Glutamatergic neuron (in vitro differentiated cells): ENCODE results near the gene SLC26A1. TPM values are rescaled to one million over a fixed set of nuclear protein-coding genes. Genes with fewer than 3 reads are reported as not detected.

Source experiments
- DNase-seq: peaks from one replicate; pipeline ENCODE4 v3.0.0; 2022
- H3K27ac Mint-ChIP-seq: one replicate; pipeline ENCODE4 v1.8.0; 2020; ENCODE audit warnings: mild to moderate bottlenecking, mixed read lengths, inconsistent platforms; ENCODE audit not compliant: unreplicated experiment
- H3K27me3 Mint-ChIP-seq: one replicate; pipeline ENCODE4 v1.8.0; 2020; ENCODE audit warnings: mild to moderate bottlenecking, moderate library complexity, mixed read lengths, inconsistent platforms; ENCODE audit not compliant: unreplicated experiment
- H3K36me3 Mint-ChIP-seq: one replicate; pipeline ENCODE4 v1.8.0; 2020; ENCODE audit warnings: mild to moderate bottlenecking, mixed read lengths, inconsistent platforms; ENCODE audit not compliant: unreplicated experiment
- H3K4me1 Mint-ChIP-seq: one replicate; pipeline ENCODE4 v1.8.0; 2020; ENCODE audit warnings: mild to moderate bottlenecking, low read depth, mixed read lengths, inconsistent platforms; ENCODE audit not compliant: unreplicated experiment
- H3K4me3 Mint-ChIP-seq: one replicate; pipeline ENCODE4 v1.8.0; 2020; ENCODE audit warnings: mild to moderate bottlenecking, mixed read lengths, inconsistent platforms; ENCODE audit not compliant: unreplicated experiment
- H3K9me3 Mint-ChIP-seq: one replicate; pipeline ENCODE4 v1.8.0; 2020; ENCODE audit warnings: mild to moderate bottlenecking, moderate library complexity, mixed read lengths, inconsistent platforms; ENCODE audit not compliant: unreplicated experiment
- CTCF ChIP-seq: fragments of 200-600 bp; sonication (generic); IDR thresholded peaks from one replicate; pipeline ENCODE4 v1.5.0; 2021; ENCODE audit not compliant: partially characterized antibody, unreplicated experiment
- total RNA-seq: library from RNA; stranded (reverse); fragmentation: NEBNext Ultra II Directional; extraction: Animal tissue kit (Norgen Biotek cat#: 25700); gene quantifications from one replicate; pipeline ENCODE4 v1.2.1, GENCODE V29; 2021; ENCODE audit not compliant: unreplicated experiment

The SLC26A1 gene
- total RNA-seq, 1 donor from 2014 or later, result 0.54 TPM

- no peak for TF ChIP-seq CTCF
- H3K27ac Mint-ChIP-seq, result no peak overlapping the region
- no peak overlapping the region for H3K4me3 Mint-ChIP-seq
- no peak for DNase-seq
- peaks cover 2% of the 10 kb centered on the region for H3K9me3 Mint-ChIP-seq
- H3K27me3 Mint-ChIP-seq, result peaks cover 10% of the 10 kb centered on the region
- peaks cover 8% of the 10 kb centered on the region for H3K4me1 Mint-ChIP-seq
- peaks cover 3% of the 10 kb centered on the region for H3K36me3 Mint-ChIP-seq
Observed at GRCh38 chr4:949656-950055, 43.5 kb downstream of the SLC26A1 start.

- no peaks in the 10 kb centered on the region for H3K36me3 Mint-ChIP-seq
- no peak for TF ChIP-seq CTCF
- H3K4me1 Mint-ChIP-seq, result peaks cover 8% of the 10 kb centered on the region
- peaks cover 2% of the 10 kb centered on the region for H3K9me3 Mint-ChIP-seq
- no peak overlapping the region for H3K4me3 Mint-ChIP-seq
- H3K27me3 Mint-ChIP-seq, result peaks cover 10% of the 10 kb centered on the region
- no peak overlapping the region for H3K27ac Mint-ChIP-seq
- DNase-seq, result no peak
Observed at GRCh38 chr4:948936-949300, 44.3 kb downstream of the SLC26A1 start.

- Mint-ChIP-seq H3K9me3 (peaks cover 2% of the 10 kb centered on the region), H3K4me3 (no peak overlapping the region), H3K36me3 (no peaks in the 10 kb centered on the region), H3K27ac (no peak overlapping the region), H3K27me3 (peaks cover 10% of the 10 kb centered on the region), H3K4me1 (peaks cover 8% of the 10 kb centered on the region)
- no peak for TF ChIP-seq CTCF
- peak; percentile 12 for DNase-seq
Observed at GRCh38 chr4:948101-948935, 44.9 kb downstream of the SLC26A1 start.

GRCh38 chr4:947491-947971, 45.7 kb downstream of the SLC26A1 start:
- Mint-ChIP-seq H3K4me3 (no peak overlapping the region), H3K4me1 (peaks cover 8% of the 10 kb centered on the region), H3K27ac (no peak overlapping the region), H3K27me3 (peaks cover 10% of the 10 kb centered on the region), H3K9me3 (peaks cover 2% of the 10 kb centered on the region), H3K36me3 (no peaks in the 10 kb centered on the region)
- TF ChIP-seq CTCF, result no peak
- peak; percentile 13 for DNase-seq
